GM21737 (cell line): ENCODE data around the gene ADGRL3.
"Not testable (repeated sequence)": the region's sequence is repeated elsewhere in the genome, so short reads cannot be mapped to it uniquely, and the experiment has no call there.

Experiments
- ATAC-seq: cut with Tn5 transposase; IDR thresholded peaks from one replicate; pipeline ENCODE4 v1.9.1; 2021; ENCODE audit warnings: mild to moderate bottlenecking, moderate library complexity; ENCODE audit not compliant: unreplicated experiment

ADGRL3 gene

GRCh38 chr4:61204353-61205060 is 4.4 kb downstream of the ADGRL3 start:
- no peak for ATAC-seq

DNA sequence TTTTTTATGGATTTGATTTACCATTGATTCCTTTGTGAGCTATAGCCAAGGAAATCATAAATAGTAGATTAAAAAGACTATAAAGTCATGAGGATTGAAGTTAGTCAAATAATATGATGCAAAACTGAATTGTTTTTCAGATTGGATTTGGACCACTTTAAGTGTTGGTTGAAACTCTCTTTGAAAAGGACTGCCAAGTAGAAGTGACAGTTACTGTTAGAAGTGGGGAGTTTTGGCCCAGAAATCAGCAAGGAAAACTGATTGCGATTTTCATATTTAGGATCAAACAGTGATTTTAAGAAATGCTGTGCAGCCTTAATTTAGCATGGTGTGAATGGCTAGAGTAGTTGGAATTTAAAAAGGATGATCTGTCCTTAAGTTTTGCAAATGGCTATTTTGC is 4.9 kb downstream of the ADGRL3 start:
- no peak for ATAC-seq

DNA sequence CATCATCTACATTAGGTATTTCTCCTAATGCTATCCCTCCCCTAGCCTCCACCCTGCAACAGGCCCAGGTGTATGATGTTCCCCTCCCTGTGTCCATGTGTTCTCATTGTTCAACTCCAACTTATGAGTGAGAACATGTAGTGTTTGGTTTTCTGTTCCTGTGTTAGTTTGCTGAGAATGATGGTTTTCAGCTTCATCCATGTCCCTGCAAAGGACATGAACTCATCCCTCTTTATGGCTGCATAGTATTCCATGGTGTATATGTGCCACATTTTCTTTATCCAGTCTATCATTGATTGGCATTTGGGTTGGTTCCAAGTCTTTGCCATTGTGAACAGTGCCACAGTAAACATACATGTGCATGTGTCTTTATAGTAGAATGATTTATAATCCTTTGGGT is 7.0 kb downstream of the ADGRL3 start:
- ATAC-seq, result not testable (repeated sequence)

DNA sequence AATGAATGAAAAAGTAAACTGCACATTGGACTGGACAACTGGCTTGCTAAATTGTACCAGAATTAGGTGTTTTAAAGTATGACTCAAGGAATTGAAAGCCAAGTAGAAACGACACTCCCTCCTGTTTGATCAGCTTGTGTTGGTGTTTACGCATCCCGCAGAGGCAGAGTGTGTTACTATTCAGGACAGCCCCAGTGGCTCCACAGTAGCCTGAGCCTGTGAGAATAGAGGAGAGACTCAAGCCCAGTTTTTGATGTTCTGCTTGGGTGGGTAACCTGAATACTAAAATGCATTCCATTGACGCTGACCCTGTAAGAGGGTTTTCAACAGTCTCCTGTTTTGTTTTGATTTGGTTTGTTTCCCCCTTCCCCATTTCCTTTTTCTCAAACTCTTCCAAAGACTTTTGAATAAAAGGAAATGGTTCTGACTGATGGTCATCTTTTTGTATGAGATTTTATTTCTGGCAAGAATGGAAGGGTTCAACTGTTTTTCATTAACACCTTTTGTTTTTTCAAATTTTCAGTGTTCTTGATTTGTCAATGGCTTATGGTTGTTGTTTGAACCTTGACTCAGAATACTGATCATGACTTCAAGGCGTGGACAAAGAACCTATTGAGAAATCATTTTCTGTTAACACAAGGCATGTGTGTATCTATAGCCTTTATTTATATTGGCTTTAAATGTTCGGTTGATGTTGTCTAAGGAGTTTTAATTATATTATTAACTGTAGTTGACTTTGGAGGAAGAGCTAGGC is 10.2 kb downstream of the ADGRL3 start:
- no peak for ATAC-seq

GRCh38 chr4:61211781-61212180 is 11.7 kb downstream of the ADGRL3 start:
- ATAC-seq, result no peak

DNA sequence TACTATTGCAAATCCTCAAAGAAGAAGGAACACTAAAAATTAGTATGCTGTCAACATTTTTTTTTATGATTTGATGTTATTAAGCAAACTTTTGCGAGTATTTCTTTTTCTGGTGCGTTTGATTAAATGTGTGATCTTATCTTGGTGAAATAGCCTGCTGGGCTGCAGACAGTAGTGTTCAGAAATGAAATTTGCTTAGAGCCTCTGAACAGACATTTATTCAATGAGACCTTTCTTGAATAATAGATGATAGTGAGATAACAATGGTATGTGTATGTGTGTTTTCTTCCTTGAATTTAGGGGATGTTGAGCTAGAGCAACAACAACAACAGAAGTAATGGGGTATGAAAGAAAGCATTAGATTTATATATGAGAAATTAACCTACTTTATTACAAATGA is 12.7 kb downstream of the ADGRL3 start:
- no peak for ATAC-seq

DNA sequence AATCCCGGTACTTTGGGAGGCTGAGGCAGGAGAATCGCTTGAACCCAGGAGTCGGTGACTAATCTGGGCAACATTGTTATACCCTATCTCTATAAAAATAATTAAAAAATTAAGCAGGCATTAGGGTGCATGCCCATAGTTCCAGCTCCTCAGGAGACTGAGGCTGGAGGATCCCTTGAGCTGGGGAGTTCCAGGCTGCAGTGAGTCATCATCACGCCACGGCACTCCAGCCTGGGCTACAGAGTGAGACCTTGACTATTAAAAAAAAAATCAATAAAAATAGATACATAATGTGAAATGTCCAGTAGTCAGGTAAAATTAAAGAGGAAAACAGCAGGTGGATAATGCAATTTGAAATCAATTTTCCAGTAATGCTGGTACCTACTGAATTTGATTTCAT is 14.6 kb downstream of the ADGRL3 start:
- ATAC-seq, result no peak

- no peak for ATAC-seq
Observed at GRCh38 chr4:61217222-61217621, 17.1 kb downstream of the ADGRL3 start.

DNA sequence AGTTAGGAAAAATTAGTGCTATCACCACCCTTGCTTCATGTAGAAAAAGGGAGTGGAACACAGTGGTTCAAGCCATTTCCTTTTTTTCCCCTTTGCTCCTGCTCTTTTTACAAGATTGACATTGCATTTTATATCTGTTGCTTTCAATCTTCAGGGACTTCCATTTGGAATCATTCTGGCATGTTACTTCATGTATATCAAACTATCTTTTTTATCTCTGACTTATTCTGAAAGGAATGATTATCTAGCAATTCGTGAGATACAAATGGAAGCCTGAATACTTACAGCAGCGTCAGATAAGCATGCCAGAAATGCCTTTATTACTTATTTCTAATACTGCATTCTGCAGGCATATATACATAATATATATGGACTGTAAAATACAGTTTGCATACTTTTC is 20.4 kb downstream of the ADGRL3 start:
- no peak for ATAC-seq

DNA sequence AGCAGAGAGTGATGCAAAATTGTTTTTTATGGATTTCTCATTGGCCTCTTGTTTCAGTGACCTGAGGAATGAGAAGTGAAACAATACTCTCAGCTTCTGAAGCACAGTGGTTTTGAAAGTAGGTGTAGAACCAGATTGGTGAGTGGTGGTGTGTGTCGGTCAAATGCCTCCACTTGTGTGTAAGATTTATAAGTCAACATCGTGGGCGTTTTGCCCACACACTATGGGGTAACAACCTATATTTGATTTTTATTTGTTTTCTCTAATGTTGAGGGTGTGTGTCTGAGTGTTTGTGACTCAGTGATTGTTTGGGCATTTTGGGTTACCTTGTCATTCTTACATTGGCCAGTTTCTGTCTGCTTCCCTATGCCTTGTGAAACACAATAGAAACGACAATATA is 23.3 kb downstream of the ADGRL3 start:
- ATAC-seq, result no peak

DNA sequence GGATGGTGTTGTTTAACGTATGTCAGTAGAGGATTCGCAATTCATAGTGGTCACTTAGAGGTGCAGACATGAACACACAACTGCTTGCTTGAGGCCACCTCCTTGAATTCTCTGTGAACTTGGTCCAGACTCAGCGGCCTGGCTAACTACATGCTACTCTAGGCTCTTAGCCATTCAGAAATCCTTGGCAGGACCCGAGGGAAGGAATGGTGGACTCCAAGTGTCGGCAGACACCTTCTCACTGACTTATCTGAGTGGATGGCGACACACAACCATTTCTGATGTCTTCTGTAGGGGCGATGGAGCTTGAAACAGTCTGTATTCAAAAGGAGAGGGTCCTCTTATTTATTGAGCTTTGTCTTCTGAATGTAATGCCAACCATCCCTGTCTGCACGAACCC is 24.4 kb downstream of the ADGRL3 start:
- ATAC-seq, result no peak

DNA sequence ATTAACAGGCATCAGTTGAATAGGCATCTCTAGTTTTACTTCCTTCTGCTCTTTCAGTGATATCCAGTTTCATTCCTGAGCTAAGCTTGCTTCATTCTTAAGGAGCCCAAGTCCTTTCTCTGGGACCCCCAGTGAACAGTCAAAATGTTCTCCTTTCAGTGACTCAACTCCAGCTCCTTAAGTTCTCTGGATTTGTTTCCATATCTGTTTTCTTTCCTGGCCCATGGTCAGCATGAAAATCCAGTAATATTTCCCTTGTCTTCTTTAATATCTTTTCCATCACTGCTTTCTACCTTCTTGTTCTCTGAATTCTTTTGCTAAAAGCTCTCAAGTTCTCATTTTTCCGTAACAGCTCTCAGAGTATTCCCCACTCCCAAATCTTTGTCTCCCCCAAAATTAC is 25.5 kb downstream of the ADGRL3 start:
- no peak for ATAC-seq

DNA sequence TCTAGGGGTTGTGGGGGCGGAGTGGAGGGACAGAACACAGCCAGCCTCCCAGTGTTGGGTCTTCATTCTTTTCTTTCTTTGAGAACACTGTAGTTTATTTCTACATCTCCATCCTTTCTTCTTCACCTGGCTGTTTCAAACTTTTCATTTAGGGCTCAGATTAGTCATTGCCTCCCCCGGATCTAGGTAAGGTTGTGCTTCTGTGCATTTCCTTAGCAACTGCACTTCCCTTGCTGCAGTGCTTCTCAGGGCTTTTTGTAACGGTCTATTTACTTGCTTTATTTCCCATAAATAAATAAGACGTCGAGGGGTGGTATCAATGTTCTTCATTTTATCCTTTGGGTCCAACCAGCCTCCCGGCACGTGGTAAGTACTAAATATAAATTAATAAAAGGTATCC is 31.3 kb downstream of the ADGRL3 start:
- ATAC-seq, result no peak

DNA sequence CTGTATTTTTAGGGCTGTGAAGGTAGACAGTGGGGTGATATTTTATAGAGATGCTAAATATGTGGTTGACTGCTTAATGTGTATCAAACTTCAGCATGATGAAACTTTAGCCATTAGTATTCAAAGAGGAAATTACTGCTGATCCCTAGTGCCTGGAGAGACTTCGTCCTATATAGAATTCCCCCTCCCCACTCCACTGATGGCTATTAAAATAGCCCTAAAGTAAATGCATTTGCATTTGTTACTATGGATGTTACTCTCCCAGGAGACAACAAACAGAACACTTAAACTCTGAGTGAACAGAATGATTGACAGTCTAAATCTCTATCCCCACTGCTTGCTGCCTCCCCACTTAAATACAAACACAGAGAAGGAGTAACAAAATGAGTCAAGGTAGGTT is 39.1 kb downstream of the ADGRL3 start:
- no peak for ATAC-seq

DNA sequence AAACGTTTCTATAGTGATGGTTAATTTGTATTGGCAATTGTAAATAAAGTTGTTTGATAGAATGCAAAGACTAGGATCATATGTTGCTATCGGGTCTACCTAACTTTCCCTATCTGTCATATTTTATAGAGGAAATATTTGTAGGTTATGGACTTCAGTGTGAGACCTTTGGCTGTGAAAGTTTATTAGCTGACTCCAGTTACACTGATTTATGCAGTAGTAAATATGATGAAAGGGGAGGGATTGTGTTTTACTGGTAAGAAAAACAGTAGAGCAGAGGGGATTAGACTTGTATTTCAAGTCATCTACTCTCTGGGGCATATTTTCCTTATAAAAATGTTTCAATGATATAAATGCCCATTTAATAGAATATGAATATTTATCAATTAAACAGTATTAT is 43.8 kb downstream of the ADGRL3 start:
- ATAC-seq, result no peak

GRCh38 chr4:61245069-61245714 is 45.1 kb downstream of the ADGRL3 start:
- ATAC-seq, result no peak

DNA sequence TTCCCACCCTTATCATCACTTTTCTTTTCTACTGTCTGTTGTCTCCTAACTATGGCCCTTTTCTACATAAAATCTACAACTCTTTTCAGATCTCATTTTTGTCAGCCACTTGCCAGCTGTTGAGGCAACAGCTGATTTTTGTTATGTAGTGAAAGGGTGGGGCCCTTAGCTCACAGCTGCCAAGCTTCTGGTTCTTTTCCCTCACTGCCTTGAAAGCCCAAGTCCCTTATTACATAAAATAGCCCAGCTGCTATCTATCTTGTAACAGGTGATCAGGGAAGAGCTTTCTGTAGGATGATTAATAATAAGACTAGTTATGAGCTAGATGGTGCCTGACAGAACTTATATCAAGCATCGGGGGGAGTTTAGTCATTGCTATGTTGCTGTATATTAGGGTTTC is 45.9 kb downstream of the ADGRL3 start:
- ATAC-seq, result no peak

GRCh38 chr4:61248705-61249104 is 48.6 kb downstream of the ADGRL3 start:
- no peak for ATAC-seq

GRCh38 chr4:61251129-61251528 is 51.0 kb downstream of the ADGRL3 start:
- ATAC-seq, result no peak

- ATAC-seq, result no peak
Observed at GRCh38 chr4:61254406-61254805, 54.3 kb downstream of the ADGRL3 start.

- ATAC-seq, result no peak
Observed at GRCh38 chr4:61273233-61273632, 73.1 kb downstream of the ADGRL3 start.

GRCh38 chr4:61274286-61274685 is 74.2 kb downstream of the ADGRL3 start:
- no peak for ATAC-seq
